PC-9 (cell line): Measurements from ENCODE around the gene CFAP61. TPM values are rescaled to one million over a fixed set of nuclear protein-coding genes. Genes with fewer than 3 reads are reported as not detected.

Experiments
- BruUV-seq: library from RNA; stranded (reverse); fragments of 400-500 nt; replicated peaks from 2 replicates; lab custom pipeline; 2021; lab: Mats Ljungman, UMichigan
- CTCF ChIA-PET: fragments of 300-600 bp; sonication (Branson Sonifier 250); formaldehyde crosslinking; loops from one replicate; lab custom pipeline; 2022; ENCODE audit warnings: antibody characterized with exemption; lab: Charles Lee
- POLR2A ChIA-PET: fragments of 300-600 bp; sonication (Branson Sonifier 250); formaldehyde crosslinking; loops from one replicate; lab custom pipeline; 2022; ENCODE audit warnings: antibody characterized with exemption; ENCODE audit not compliant: unreplicated experiment; lab: Charles Lee
- DNase-seq, 2 experiments: peaks; one replicate each; pipeline versions ENCODE4 v3.0.0 to v3.0.0-alpha.2; 2015 to 2022; ENCODE audit warnings: mixed read lengths in 1 of 2
- H2AFZ ChIP-seq: fragments of 200-600 bp; sonication (generic); 2 replicates; pipeline ENCODE4 v1.8.1; 2017; ENCODE audit warnings: antibody characterized with exemption
- H3F3A ChIP-seq: fragments of 200-600 bp; sonication (generic); 2 replicates; pipeline ENCODE4 v1.8.1; 2017; ENCODE audit warnings: antibody characterized with exemption, mild to moderate bottlenecking, low read depth; ENCODE audit not compliant: insufficient read depth
- H3K27ac ChIP-seq: fragments of 200-600 bp; sonication (generic); 2 replicates; pipeline ENCODE4 v1.6.1; 2016; ENCODE audit warnings: mixed run types
- H3K27me3 ChIP-seq: fragments of 200-600 bp; sonication (generic); 2 replicates; pipeline ENCODE4 v1.6.1; 2016; ENCODE audit warnings: low read depth, mixed run types; ENCODE audit not compliant: insufficient read depth
- H3K36me3 ChIP-seq: fragments of 200-600 bp; sonication (generic); 2 replicates; pipeline ENCODE4 v1.6.1; 2016; ENCODE audit warnings: low read depth, mixed run types
- H3K4me1 ChIP-seq: fragments of 200-600 bp; sonication (generic); replicated peaks from 2 replicates; pipeline ENCODE4 v1.6.1; 2016; ENCODE audit warnings: mixed run types; ENCODE audit not compliant: insufficient read depth
- H3K4me2 ChIP-seq: fragments of 200-600 bp; sonication (generic); 2 replicates; pipeline ENCODE4 v1.6.1; 2017; ENCODE audit warnings: mixed run types
- H3K4me3 ChIP-seq: fragments of 200-600 bp; sonication (generic); 2 replicates; pipeline ENCODE4 v1.6.1; 2016; ENCODE audit warnings: mixed run types
- H3K79me2 ChIP-seq: fragments of 200-600 bp; sonication (generic); 2 replicates; pipeline ENCODE4 v1.6.1; 2017; ENCODE audit warnings: low read depth, mixed run types
- H3K9me2 ChIP-seq: fragments of 200-600 bp; sonication (generic); 2 replicates; pipeline ENCODE4 v1.8.1; 2017; ENCODE audit warnings: mild to moderate bottlenecking; ENCODE audit not compliant: insufficient read depth
- H3K9me3 ChIP-seq: fragments of 200-600 bp; sonication (generic); 2 replicates; pipeline ENCODE4 v1.8.1; 2016; ENCODE audit warnings: low read depth; ENCODE audit not compliant: insufficient read depth
- H4K20me1 ChIP-seq: fragments of 200-600 bp; sonication (generic); 2 replicates; pipeline ENCODE4 v1.8.1; 2017; ENCODE audit not compliant: insufficient read depth
- CTCF ChIP-seq: fragments of 200-600 bp; sonication (generic); conservative IDR thresholded peaks from 2 replicates; pipeline ENCODE4 v1.6.1; 2017; ENCODE audit warnings: mixed run types, antibody characterized with exemption, mild to moderate bottlenecking, moderate library complexity
- EZH2 ChIP-seq: fragments of 200-600 bp; sonication (generic); IDR thresholded peaks from 2 replicates; pipeline ENCODE4 v1.8.0; 2017; ENCODE audit warnings: antibody characterized with exemption, low read depth
- intact Hi-C: fragments of 100-400 bp; cut with micrococcal nuclease; formaldehyde crosslinking; loops from one replicate; pipeline ENCODE4 v1.10.0; 2022; ENCODE audit not compliant: unreplicated experiment
- total RNA-seq: library from RNA; stranded (reverse); gene quantifications from 2 replicates; pipeline ENCODE4 v1.2.3, GENCODE V29; 2021

CFAP61 gene
- total RNA-seq, 1 experiment from 2014 or later: 2.6 TPM

GRCh38 chr20:20277894-20278335 is 225.6 kb downstream of the CFAP61 start:
- Histone ChIP-seq H4K20me1 (no peaks in the 10 kb centered on the region), H3F3A (no peaks in the 10 kb centered on the region), H3K4me2 (no peak overlapping the region), H3K4me3 (no peak overlapping the region), H3K27ac (no peak overlapping the region), H3K4me1 (no peaks in the 10 kb centered on the region), H3K27me3 (peaks cover 21% of the 10 kb centered on the region; the same call in 1 of the 2 replicates), H3K9me3 (no peaks in the 10 kb centered on the region), H2AFZ (no peak overlapping the region), H3K79me2 (no peaks in the 10 kb centered on the region), H3K9me2 (no peaks in the 10 kb centered on the region), H3K36me3 (no peaks in the 10 kb centered on the region)
- TF ChIP-seq CTCF (no peak), EZH2 (no peak)
- ChIA-PET CTCF (no interaction called here), POLR2A (no interaction called here)
- BruUV-seq: no TSS peak
- no peak for DNase-seq
- intact Hi-C loops: no loop called here

GRCh38 chr20:20286061-20286460 is 233.7 kb downstream of the CFAP61 start:
- H3F3A ChIP-seq: no peaks in the 10 kb centered on the region
- peaks cover 30% of the 10 kb centered on the region for H3K27me3 ChIP-seq
- DNase-seq: no peak
- ChIA-PET CTCF (no interaction called here), POLR2A (no interaction called here)
- H3K9me3 ChIP-seq: no peaks in the 10 kb centered on the region
- no peaks in the 10 kb centered on the region for H3K36me3 ChIP-seq
- intact Hi-C loops: no loop called here
- no peaks in the 10 kb centered on the region; the same call in 1 of the 2 replicates for H3K9me2 ChIP-seq
- H3K4me1 ChIP-seq: no peaks in the 10 kb centered on the region
- H2AFZ ChIP-seq: no peak overlapping the region
- no peaks in the 10 kb centered on the region for H4K20me1 ChIP-seq
- no peak for TF ChIP-seq CTCF
- TF ChIP-seq EZH2: no peak
- H3K79me2 ChIP-seq: no peaks in the 10 kb centered on the region
- H3K27ac ChIP-seq: no peak overlapping the region
- BruUV-seq: no TSS peak
- H3K4me2 ChIP-seq: no peak overlapping the region
- no peak overlapping the region for H3K4me3 ChIP-seq

GRCh38 chr20:20289331-20289730 is 237.0 kb downstream of the CFAP61 start:
- Histone ChIP-seq H3K9me2 (no peaks in the 10 kb centered on the region; the same call in 1 of the 2 replicates), H2AFZ (no peak overlapping the region), H3F3A (no peaks in the 10 kb centered on the region), H3K4me1 (no peaks in the 10 kb centered on the region), H3K79me2 (no peaks in the 10 kb centered on the region), H3K4me2 (no peak overlapping the region), H4K20me1 (no peaks in the 10 kb centered on the region), H3K27ac (no peak overlapping the region), H3K9me3 (no peaks in the 10 kb centered on the region), H3K4me3 (no peak overlapping the region), H3K27me3 (peaks cover 23% of the 10 kb centered on the region), H3K36me3 (no peaks in the 10 kb centered on the region)
- DNase-seq: no peak
- POLR2A ChIA-PET: no interaction called here
- intact Hi-C loops: no loop called here
- CTCF ChIA-PET: no interaction called here
- TF ChIP-seq EZH2: no peak
- no peak for TF ChIP-seq CTCF
- BruUV-seq: no TSS peak
